Liver (tissue), 9 donors: Measurements from ENCODE around the gene LGALS4. TPM values are rescaled to one million over a fixed set of nuclear protein-coding genes. Genes with fewer than 3 reads are reported as not detected.

Experiments used
- DNase-seq: peaks from one replicate; pipeline ENCODE4 v3.0.0-alpha.2; 2017; ENCODE audit warnings: low spot score
- H3K27ac ChIP-seq, 2 donors: one replicate each; pipeline ENCODE4 v1.7.0; 2013; ENCODE audit warnings: inconsistent platforms in 2 of 2, low read length in 2 of 2, control low read depth in 1 of 2, low read depth in 1 of 2, mild to moderate bottlenecking in 1 of 2
- H3K27me3 ChIP-seq, 4 donors: one replicate each; pipeline versions ENCODE4 v1.6.1 to v1.7.0; 2013; ENCODE audit warnings: low read length in 3 of 4, inconsistent platforms in 1 of 4, mild to moderate bottlenecking in 1 of 4, moderate library complexity in 1 of 4; ENCODE audit not compliant: control insufficient read depth in 4 of 4, insufficient read depth in 4 of 4
- H3K36me3 ChIP-seq, 4 donors: one replicate each; pipeline versions ENCODE4 v1.6.1 to v1.7.0; 2013; ENCODE audit warnings: low read length in 3 of 4, mild to moderate bottlenecking in 3 of 4, low read depth in 1 of 4, moderate library complexity in 1 of 4; ENCODE audit not compliant: control insufficient read depth in 4 of 4, insufficient read depth in 3 of 4
- H3K4me1 ChIP-seq, 4 donors: one replicate each; pipeline versions ENCODE4 v1.6.1 to v1.7.0; 2013; ENCODE audit warnings: low read length in 3 of 4, mild to moderate bottlenecking in 3 of 4, moderate library complexity in 1 of 4; ENCODE audit not compliant: control insufficient read depth in 4 of 4, insufficient read depth in 4 of 4
- H3K4me3 ChIP-seq, 3 donors: one replicate each; pipeline versions ENCODE4 v1.6.1 to v1.7.0; 2013; ENCODE audit warnings: low read length in 3 of 3, control low read depth in 1 of 3, low read depth in 1 of 3, mild to moderate bottlenecking in 1 of 3
- H3K9ac ChIP-seq, 2 donors: one replicate each; pipeline ENCODE4 v1.7.0; 2013; ENCODE audit warnings: low read length in 2 of 2, mild to moderate bottlenecking in 2 of 2, moderate library complexity in 2 of 2, control low read depth in 1 of 2, low read depth in 1 of 2
- H3K9me3 ChIP-seq, 4 donors: one replicate each; pipeline versions ENCODE4 v1.6.1 to v1.7.0; 2013; ENCODE audit warnings: low read length in 3 of 4; ENCODE audit not compliant: control insufficient read depth in 4 of 4
- EGR1 ChIP-seq, 2 donors: IDR thresholded peaks; 2 replicates each; pipeline ENCODE4 v1.6.1; 2016 to 2018; ENCODE audit warnings: antibody characterized with exemption in 2 of 2, low read depth in 2 of 2
- FOXA1 ChIP-seq: IDR thresholded peaks from 2 replicates; pipeline ENCODE4 v1.6.1; 2016; ENCODE audit warnings: antibody characterized with exemption
- FOXA2 ChIP-seq: IDR thresholded peaks from 2 replicates; pipeline ENCODE4 v1.6.1; 2016; ENCODE audit warnings: antibody characterized with exemption
- GABPA ChIP-seq, 2 donors: IDR thresholded peaks in 1 of 2; conservative IDR thresholded peaks in 1 of 2; 2 replicates each; pipeline ENCODE4 v1.6.1; 2016; ENCODE audit warnings: antibody characterized with exemption in 2 of 2, mild to moderate bottlenecking in 1 of 2, moderate library complexity in 1 of 2
- HNF4A ChIP-seq, 2 donors: conservative IDR thresholded peaks; 2 replicates each; pipeline ENCODE4 v1.6.1; 2016; ENCODE audit warnings: antibody characterized with exemption in 2 of 2, mild to moderate bottlenecking in 2 of 2
- HNF4G ChIP-seq: IDR thresholded peaks from 2 replicates; pipeline ENCODE4 v1.6.1; 2016; ENCODE audit warnings: antibody characterized with exemption
- JUND ChIP-seq, 2 donors: IDR thresholded peaks; 2 replicates each; pipeline ENCODE4 v1.6.1; 2016; ENCODE audit warnings: antibody characterized with exemption in 2 of 2
- NR2F2 ChIP-seq: IDR thresholded peaks from 2 replicates; pipeline ENCODE4 v1.6.1; 2016; ENCODE audit warnings: antibody characterized with exemption
- RAD21 ChIP-seq, 2 donors: IDR thresholded peaks; 2 replicates each; pipeline ENCODE4 v1.6.1; 2016; ENCODE audit warnings: antibody characterized with exemption in 2 of 2, mild to moderate bottlenecking in 2 of 2
- RXRA ChIP-seq, 2 donors: IDR thresholded peaks; 2 replicates each; pipeline ENCODE4 v1.6.1; 2017 to 2018; ENCODE audit warnings: antibody characterized with exemption in 2 of 2, mild to moderate bottlenecking in 1 of 2
- SP1 ChIP-seq: IDR thresholded peaks from 2 replicates; pipeline ENCODE4 v1.6.1; 2018; ENCODE audit warnings: antibody characterized with exemption, mild to moderate bottlenecking
- TAF1 ChIP-seq: conservative IDR thresholded peaks from 2 replicates; pipeline ENCODE4 v1.6.1; 2016; ENCODE audit warnings: antibody characterized with exemption, mild to moderate bottlenecking
- YY1 ChIP-seq: IDR thresholded peaks from 2 replicates; pipeline ENCODE4 v1.6.1; 2016; ENCODE audit warnings: antibody characterized with exemption, mild to moderate bottlenecking
- WGBS: extraction: QIAGEN DNeasy Blood & Tissue Kit; methylation state at CpG from one replicate; pipeline ENCODE4 v1.1.7; 2013; 5-methylcytosine and 5-hydroxymethylcytosine counted together
- polyA plus RNA-seq, 2 donors: library from polyadenylated mRNA; stranded (reverse) in 1 of 2; unstranded in 1 of 2; fragments of 200-250 nt in 1 of 2; fragments of >200 nt in 1 of 2; fragmentation: Nextera tagmentation in 1 of 2; extraction: Ambion mirVana in 1 of 2; gene quantifications; one replicate each; pipeline versions ENCODE4 v1.2.1 to v1.2.3, GENCODE V29; 2013 to 2015
- total RNA-seq, 2 donors: library from RNA; depleted of rRNA; stranded (reverse); fragments of >200 nt; gene quantifications; one replicate each; pipeline ENCODE4 v1.2.3, GENCODE V29; 2014
- TF ChIP-seq, protein P1 (sequence below): fragments of 150-350 bp; IDR thresholded peaks from 2 replicates; pipeline ENCODE4 v1.5.1; 2017; ENCODE audit warnings: improper control_type of control experiment, low read depth, low read length; ENCODE audit not compliant: missing input control
- TF ChIP-seq, protein P2 (sequence below): IDR thresholded peaks from 2 replicates; pipeline ENCODE4 v1.6.1; 2016; ENCODE audit warnings: antibody characterized with exemption
- TF ChIP-seq, protein P3 (sequence below): IDR thresholded peaks from 2 replicates; pipeline ENCODE4 v1.6.1; 2016; ENCODE audit warnings: antibody characterized with exemption, mild to moderate bottlenecking
- TF ChIP-seq, protein P4 (sequence below): IDR thresholded peaks from 2 replicates; pipeline ENCODE4 v1.6.1; 2016; ENCODE audit warnings: antibody characterized with exemption
- TF ChIP-seq, protein P5 (sequence below): IDR thresholded peaks from 2 replicates; pipeline ENCODE4 v1.6.1; 2016; ENCODE audit warnings: antibody characterized with exemption
- donor health status: healthy.
- donor health status: healthy.
- donor health status: healthy.
- donor health status: healthy.
- donor health status: healthy.

LGALS4 gene
- total and polyA plus RNA-seq, 4 donors = 0.42 to 40.6 (median 12.1) TPM

DNA sequence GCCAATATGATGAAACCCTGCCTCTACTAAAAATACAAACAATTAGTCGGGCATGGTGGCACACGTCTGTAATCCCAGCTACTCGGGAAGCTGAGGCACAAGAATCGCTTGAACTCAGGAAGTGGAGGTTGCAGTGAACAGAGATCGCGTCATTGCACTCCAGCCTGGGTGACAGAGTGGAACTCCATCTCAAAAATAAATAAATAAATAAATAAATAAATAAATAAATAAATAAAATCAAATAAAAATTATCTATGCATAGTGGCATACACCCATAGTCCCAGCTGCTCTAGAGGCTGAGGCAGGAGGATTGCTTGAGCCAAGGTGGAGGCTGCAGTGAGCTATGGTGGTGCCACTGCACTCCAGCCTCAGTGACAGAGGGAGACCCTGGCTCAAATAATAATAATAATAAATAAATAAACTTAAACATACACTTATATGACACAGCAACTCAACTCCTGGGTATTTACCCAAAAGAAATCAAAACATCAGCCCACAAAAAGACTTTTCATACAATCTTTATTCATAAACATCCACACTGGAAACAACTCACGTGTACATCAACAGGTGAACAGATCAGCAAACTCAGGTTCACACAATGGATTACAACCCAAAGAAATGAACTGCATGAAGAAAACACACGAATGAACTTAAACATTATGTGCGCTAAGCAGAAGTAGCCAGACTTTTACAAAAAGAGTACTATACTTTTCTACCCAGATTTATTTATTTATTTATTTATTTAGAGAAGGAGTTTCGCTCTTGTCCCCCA is 46.3 kb downstream of the LGALS4 start (continued):
- no peak for TF ChIP-seq TAF1

DNA sequence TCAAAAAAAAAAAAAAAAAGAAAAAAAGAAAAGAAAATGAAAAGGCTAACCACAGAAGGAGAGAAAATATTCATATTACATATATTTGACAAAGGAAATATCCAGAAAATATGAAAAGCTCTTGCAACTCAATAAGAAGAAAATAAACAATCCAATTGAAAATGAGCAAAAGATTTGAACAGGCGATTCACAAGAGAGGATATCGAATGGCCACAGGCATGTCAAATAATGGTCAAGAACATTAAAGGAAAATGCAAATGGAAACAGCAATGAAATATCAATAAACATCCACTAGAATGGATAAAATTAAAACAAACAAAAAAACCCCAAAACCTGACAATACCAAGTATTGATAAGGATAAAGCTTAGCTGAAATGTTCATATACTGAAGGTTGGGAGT is 47.5 kb downstream of the LGALS4 start:
- no peaks in the 10 kb centered on the region for H3K9me3 ChIP-seq
- WGBS = 97% methylated on average over 2 of the region's 2 CpGs
- TF ChIP-seq, protein P1, sequence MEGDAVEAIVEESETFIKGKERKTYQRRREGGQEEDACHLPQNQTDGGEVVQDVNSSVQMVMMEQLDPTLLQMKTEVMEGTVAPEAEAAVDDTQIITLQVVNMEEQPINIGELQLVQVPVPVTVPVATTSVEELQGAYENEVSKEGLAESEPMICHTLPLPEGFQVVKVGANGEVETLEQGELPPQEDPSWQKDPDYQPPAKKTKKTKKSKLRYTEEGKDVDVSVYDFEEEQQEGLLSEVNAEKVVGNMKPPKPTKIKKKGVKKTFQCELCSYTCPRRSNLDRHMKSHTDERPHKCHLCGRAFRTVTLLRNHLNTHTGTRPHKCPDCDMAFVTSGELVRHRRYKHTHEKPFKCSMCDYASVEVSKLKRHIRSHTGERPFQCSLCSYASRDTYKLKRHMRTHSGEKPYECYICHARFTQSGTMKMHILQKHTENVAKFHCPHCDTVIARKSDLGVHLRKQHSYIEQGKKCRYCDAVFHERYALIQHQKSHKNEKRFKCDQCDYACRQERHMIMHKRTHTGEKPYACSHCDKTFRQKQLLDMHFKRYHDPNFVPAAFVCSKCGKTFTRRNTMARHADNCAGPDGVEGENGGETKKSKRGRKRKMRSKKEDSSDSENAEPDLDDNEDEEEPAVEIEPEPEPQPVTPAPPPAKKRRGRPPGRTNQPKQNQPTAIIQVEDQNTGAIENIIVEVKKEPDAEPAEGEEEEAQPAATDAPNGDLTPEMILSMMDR = no peak
- no peak for TF ChIP-seq RXRA (IDR thresholded peaks at IDR 0.05)
- no peak for TF ChIP-seq YY1
- TF ChIP-seq FOXA1 = no peak
- TF ChIP-seq RAD21 (IDR thresholded peaks at IDR 0.05) = no peak
- TF ChIP-seq HNF4G = no peak
- TF ChIP-seq NR2F2 = no peak
- TF ChIP-seq EGR1 (IDR thresholded peaks at IDR 0.05; ENCODE audit: low read depth in 2 of 2) = no peak
- TF ChIP-seq SP1 = no peak
- TF ChIP-seq TAF1 = no peak
- TF ChIP-seq FOXA2 = no peak
- TF ChIP-seq, protein P2, sequence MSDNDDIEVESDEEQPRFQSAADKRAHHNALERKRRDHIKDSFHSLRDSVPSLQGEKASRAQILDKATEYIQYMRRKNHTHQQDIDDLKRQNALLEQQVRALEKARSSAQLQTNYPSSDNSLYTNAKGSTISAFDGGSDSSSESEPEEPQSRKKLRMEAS = no peak
- TF ChIP-seq, protein P3, sequence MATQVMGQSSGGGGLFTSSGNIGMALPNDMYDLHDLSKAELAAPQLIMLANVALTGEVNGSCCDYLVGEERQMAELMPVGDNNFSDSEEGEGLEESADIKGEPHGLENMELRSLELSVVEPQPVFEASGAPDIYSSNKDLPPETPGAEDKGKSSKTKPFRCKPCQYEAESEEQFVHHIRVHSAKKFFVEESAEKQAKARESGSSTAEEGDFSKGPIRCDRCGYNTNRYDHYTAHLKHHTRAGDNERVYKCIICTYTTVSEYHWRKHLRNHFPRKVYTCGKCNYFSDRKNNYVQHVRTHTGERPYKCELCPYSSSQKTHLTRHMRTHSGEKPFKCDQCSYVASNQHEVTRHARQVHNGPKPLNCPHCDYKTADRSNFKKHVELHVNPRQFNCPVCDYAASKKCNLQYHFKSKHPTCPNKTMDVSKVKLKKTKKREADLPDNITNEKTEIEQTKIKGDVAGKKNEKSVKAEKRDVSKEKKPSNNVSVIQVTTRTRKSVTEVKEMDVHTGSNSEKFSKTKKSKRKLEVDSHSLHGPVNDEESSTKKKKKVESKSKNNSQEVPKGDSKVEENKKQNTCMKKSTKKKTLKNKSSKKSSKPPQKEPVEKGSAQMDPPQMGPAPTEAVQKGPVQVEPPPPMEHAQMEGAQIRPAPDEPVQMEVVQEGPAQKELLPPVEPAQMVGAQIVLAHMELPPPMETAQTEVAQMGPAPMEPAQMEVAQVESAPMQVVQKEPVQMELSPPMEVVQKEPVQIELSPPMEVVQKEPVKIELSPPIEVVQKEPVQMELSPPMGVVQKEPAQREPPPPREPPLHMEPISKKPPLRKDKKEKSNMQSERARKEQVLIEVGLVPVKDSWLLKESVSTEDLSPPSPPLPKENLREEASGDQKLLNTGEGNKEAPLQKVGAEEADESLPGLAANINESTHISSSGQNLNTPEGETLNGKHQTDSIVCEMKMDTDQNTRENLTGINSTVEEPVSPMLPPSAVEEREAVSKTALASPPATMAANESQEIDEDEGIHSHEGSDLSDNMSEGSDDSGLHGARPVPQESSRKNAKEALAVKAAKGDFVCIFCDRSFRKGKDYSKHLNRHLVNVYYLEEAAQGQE = no peak
- no peak for TF ChIP-seq GABPA (IDR thresholded peaks at IDR 0.05 in 1 of 2, conservative IDR thresholded peaks at IDR 0.05 in 1 of 2)
- no peak for TF ChIP-seq JUND (IDR thresholded peaks at IDR 0.05)
- TF ChIP-seq, protein P4, sequence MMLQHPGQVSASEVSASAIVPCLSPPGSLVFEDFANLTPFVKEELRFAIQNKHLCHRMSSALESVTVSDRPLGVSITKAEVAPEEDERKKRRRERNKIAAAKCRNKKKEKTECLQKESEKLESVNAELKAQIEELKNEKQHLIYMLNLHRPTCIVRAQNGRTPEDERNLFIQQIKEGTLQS = no peak
- TF ChIP-seq, protein P5, sequence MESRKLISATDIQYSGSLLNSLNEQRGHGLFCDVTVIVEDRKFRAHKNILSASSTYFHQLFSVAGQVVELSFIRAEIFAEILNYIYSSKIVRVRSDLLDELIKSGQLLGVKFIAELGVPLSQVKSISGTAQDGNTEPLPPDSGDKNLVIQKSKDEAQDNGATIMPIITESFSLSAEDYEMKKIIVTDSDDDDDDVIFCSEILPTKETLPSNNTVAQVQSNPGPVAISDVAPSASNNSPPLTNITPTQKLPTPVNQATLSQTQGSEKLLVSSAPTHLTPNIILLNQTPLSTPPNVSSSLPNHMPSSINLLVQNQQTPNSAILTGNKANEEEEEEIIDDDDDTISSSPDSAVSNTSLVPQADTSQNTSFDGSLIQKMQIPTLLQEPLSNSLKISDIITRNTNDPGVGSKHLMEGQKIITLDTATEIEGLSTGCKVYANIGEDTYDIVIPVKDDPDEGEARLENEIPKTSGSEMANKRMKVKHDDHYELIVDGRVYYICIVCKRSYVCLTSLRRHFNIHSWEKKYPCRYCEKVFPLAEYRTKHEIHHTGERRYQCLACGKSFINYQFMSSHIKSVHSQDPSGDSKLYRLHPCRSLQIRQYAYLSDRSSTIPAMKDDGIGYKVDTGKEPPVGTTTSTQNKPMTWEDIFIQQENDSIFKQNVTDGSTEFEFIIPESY = no peak
- no peak for TF ChIP-seq HNF4A (conservative IDR thresholded peaks at IDR 0.05)
- no peak overlapping the region for H3K27ac ChIP-seq
- H3K4me1 ChIP-seq = peaks cover 0 to 1% (median 0%) of the 10 kb centered on the region in 4 donors
- no peak for DNase-seq
- no peaks in the 10 kb centered on the region for H3K36me3 ChIP-seq
- H3K9ac ChIP-seq = no peak overlapping the region
- no peaks in the 10 kb centered on the region for H3K27me3 ChIP-seq
- H3K4me3 ChIP-seq = no peak overlapping the region
